A673 (cell line): ENCODE results near the gene LRRC42. TPM values are rescaled to one million over a fixed set of nuclear protein-coding genes. Genes with fewer than 3 reads are reported as not detected.

Experiments used
- BruUV-seq: library from RNA; stranded (reverse); fragments of 400-500 nt; replicated peaks from 2 replicates; lab custom pipeline; 2021; lab: Mats Ljungman, UMichigan
- CTCF ChIA-PET: fragments of 300-600 bp; sonication (Branson Sonifier 250); formaldehyde crosslinking; loops from one replicate; lab custom pipeline; 2022; ENCODE audit warnings: antibody characterized with exemption; lab: Charles Lee
- POLR2A ChIA-PET: fragments of 300-600 bp; sonication (Branson Sonifier 250); formaldehyde crosslinking; loops from one replicate; lab custom pipeline; 2022; ENCODE audit warnings: antibody characterized with exemption; ENCODE audit not compliant: low non-redundant PET; lab: Charles Lee
- DNase-seq: peaks from one replicate; pipeline ENCODE4 v3.0.0-alpha.2; 2015; ENCODE audit warnings: low spot score
- H3K27ac ChIP-seq: fragments of 200-600 bp; sonication (generic); 2 replicates; pipeline ENCODE4 v1.5.1; 2016; ENCODE audit warnings: mixed run types, low read depth, mild to moderate bottlenecking, mixed read lengths, antibody characterized with exemption, low read length; ENCODE audit not compliant: poor library complexity, severe bottlenecking
- H3K27me3 ChIP-seq: fragments of 200-600 bp; sonication (generic); replicated peaks from 2 replicates; pipeline ENCODE4 v1.6.1; 2017; ENCODE audit warnings: mixed run types, low read depth, mild to moderate bottlenecking, mixed read lengths, antibody characterized with exemption, low read length; ENCODE audit not compliant: insufficient read depth, poor library complexity
- H3K36me3 ChIP-seq: fragments of 200-600 bp; sonication (generic); 2 replicates; pipeline ENCODE4 v1.6.1; 2016; ENCODE audit warnings: mixed run types, mild to moderate bottlenecking, mixed read lengths, antibody characterized with exemption, low read length; ENCODE audit not compliant: insufficient read depth, poor library complexity, severe bottlenecking
- H3K4me1 ChIP-seq: fragments of 200-600 bp; sonication (generic); 2 replicates; pipeline ENCODE4 v1.6.1; 2017; ENCODE audit warnings: mixed run types, mild to moderate bottlenecking, mixed read lengths, antibody characterized with exemption, low read length; ENCODE audit not compliant: insufficient read depth, poor library complexity, severe bottlenecking
- H3K4me3 ChIP-seq: fragments of 200-600 bp; sonication (generic); 2 replicates; pipeline ENCODE4 v1.5.1; 2016; ENCODE audit warnings: low read depth, mixed run types, mild to moderate bottlenecking, mixed read lengths, low read length; ENCODE audit not compliant: poor library complexity, severe bottlenecking
- H3K9me3 ChIP-seq: fragments of 200-600 bp; sonication (generic); 2 replicates; pipeline ENCODE4 v1.6.1; 2016; ENCODE audit warnings: mixed run types, low read depth, mild to moderate bottlenecking, mixed read lengths, antibody characterized with exemption, low read length; ENCODE audit not compliant: poor library complexity, severe bottlenecking
- CTCF ChIP-seq: fragments of 300-800, 200-600 bp; sonication (generic); conservative IDR thresholded peaks from 2 replicates; pipeline ENCODE4 v1.5.1; 2017; ENCODE audit warnings: low read depth, mild to moderate bottlenecking, antibody characterized with exemption, low read length, moderate library complexity, mixed read lengths
- EZH2 ChIP-seq: fragments of 200-600 bp; sonication (generic); IDR thresholded peaks from 2 replicates; pipeline ENCODE4 v1.6.1; 2017; ENCODE audit warnings: borderline replicate concordance, low read depth, mild to moderate bottlenecking, mixed read lengths, antibody characterized with exemption, low read length; ENCODE audit not compliant: poor library complexity, severe bottlenecking
- intact Hi-C: fragments of 100-400 bp; cut with micrococcal nuclease; formaldehyde crosslinking; loops from one replicate; pipeline ENCODE4 v1.10.0; 2022; ENCODE audit not compliant: unreplicated experiment
- total RNA-seq: library from RNA; stranded (reverse); gene quantifications from 2 replicates; pipeline ENCODE4 v1.2.3, GENCODE V29; 2021

LRRC42 gene
- total RNA-seq, 1 experiment from 2014 or later: 25.8 TPM

GRCh38 chr1:54011316-54012007 lies 65.3 kb downstream of the LRRC42 start:
- CTCF ChIA-PET: no interaction called here

GRCh38 chr1:54012008-54012325 lies 65.8 kb downstream of the LRRC42 start:
- no peaks in the 10 kb centered on the region for H3K4me1 ChIP-seq
- CTCF ChIA-PET: no interaction called here
- no peaks in the 10 kb centered on the region for H3K36me3 ChIP-seq
- H3K4me3 ChIP-seq: no peak overlapping the region
- POLR2A ChIA-PET: no interaction called here
- DNase-seq: no peak
- H3K27me3 ChIP-seq: no peaks in the 10 kb centered on the region
- H3K27ac ChIP-seq: no peak overlapping the region
- TF ChIP-seq EZH2 (no peak), CTCF (no peak)
- H3K9me3 ChIP-seq: no peaks in the 10 kb centered on the region
- no TSS peak for BruUV-seq
- intact Hi-C loops: no loop called here

More at GRCh38 chr1:54011316-54012007, 65.3 kb downstream of the LRRC42 start:
- TF ChIP-seq CTCF (no peak), EZH2 (no peak)
- no TSS peak for BruUV-seq
- POLR2A ChIA-PET: no interaction called here
- no peaks in the 10 kb centered on the region for H3K9me3 ChIP-seq
- no peaks in the 10 kb centered on the region for H3K4me1 ChIP-seq
- H3K27ac ChIP-seq: no peak overlapping the region
- no peak overlapping the region for H3K4me3 ChIP-seq
- H3K27me3 ChIP-seq: no peaks in the 10 kb centered on the region
- no peak for DNase-seq
- no peaks in the 10 kb centered on the region for H3K36me3 ChIP-seq
- intact Hi-C loops: no loop called here

- TF ChIP-seq CTCF (no peak), EZH2 (no peak)
- intact Hi-C loops: no loop called here
- Histone ChIP-seq H3K36me3 (no peaks in the 10 kb centered on the region), H3K4me1 (no peaks in the 10 kb centered on the region), H3K27ac (no peak overlapping the region), H3K27me3 (no peaks in the 10 kb centered on the region), H3K9me3 (no peaks in the 10 kb centered on the region), H3K4me3 (no peak overlapping the region)
- BruUV-seq: no TSS peak
- ChIA-PET CTCF (no interaction called here), POLR2A (no interaction called here)
- DNase-seq: no peak
These were observed 66.7 kb downstream of the LRRC42 start for GRCh38 chr1:54012863-54013262.
